Activated gamma-delta T cell treated with anti-CD3 and anti-CD28 coated beads, Interleukin-2, amount 50 U/mL, for 16 hours (primary cell): ENCODE data around the gene KLHL2.
"Not testable (repeated sequence)": the region's sequence is repeated elsewhere in the genome, so short reads cannot be mapped to it uniquely, and the experiment has no call there.

Experiments used
- DNase-seq: peaks from one replicate; pipeline ENCODE4 v3.0.0-alpha.2; 2020; ENCODE audit warnings: low read depth

KLHL2 gene

GRCh38 chr4:165234766-165235165 is 27.4 kb downstream of the KLHL2 start:
- DNase-seq, result no peak

GRCh38 chr4:165236852-165237251 is 29.5 kb downstream of the KLHL2 start:
- not testable (repeated sequence) for DNase-seq

GRCh38 chr4:165238041-165238640 is 30.8 kb downstream of the KLHL2 start:
- not testable (repeated sequence) for DNase-seq

GRCh38 chr4:165240761-165241160 is 33.4 kb downstream of the KLHL2 start:
- DNase-seq, result not testable (repeated sequence)

GRCh38 chr4:165244148-165244547 is 36.8 kb downstream of the KLHL2 start:
- not testable (repeated sequence) for DNase-seq

GRCh38 chr4:165244587-165245186 is 37.3 kb downstream of the KLHL2 start:
- DNase-seq, result not testable (repeated sequence)

GRCh38 chr4:165248102-165248501 is 40.7 kb downstream of the KLHL2 start:
- DNase-seq, result no peak

- not testable (repeated sequence) for DNase-seq
These were observed 41.5 kb downstream of the KLHL2 start for GRCh38 chr4:165248904-165249303.

GRCh38 chr4:165254771-165255170 is 47.4 kb downstream of the KLHL2 start:
- DNase-seq, result not testable (repeated sequence)

GRCh38 chr4:165255439-165255838 is 48.1 kb downstream of the KLHL2 start:
- not testable (repeated sequence) for DNase-seq

GRCh38 chr4:165256074-165256659 is 48.8 kb downstream of the KLHL2 start:
- DNase-seq, result not testable (repeated sequence)

GRCh38 chr4:165259776-165260175 is 52.4 kb downstream of the KLHL2 start:
- DNase-seq, result not testable (repeated sequence)

- DNase-seq, result not testable (repeated sequence)
These were observed 54.9 kb downstream of the KLHL2 start for GRCh38 chr4:165262306-165262705.

GRCh38 chr4:165263466-165263865 is 56.1 kb downstream of the KLHL2 start:
- DNase-seq, result not testable (repeated sequence)

- not testable (repeated sequence) for DNase-seq
These were observed 62.6 kb downstream of the KLHL2 start for GRCh38 chr4:165269931-165270330.

- not testable (repeated sequence) for DNase-seq
These were observed 66.1 kb downstream of the KLHL2 start for GRCh38 chr4:165273443-165273842.

GRCh38 chr4:165275357-165275756 is 68.0 kb downstream of the KLHL2 start:
- not testable (repeated sequence) for DNase-seq

GRCh38 chr4:165279531-165279930 is 72.2 kb downstream of the KLHL2 start:
- DNase-seq, result not testable (repeated sequence)

GRCh38 chr4:165284697-165285096 is 77.3 kb downstream of the KLHL2 start:
- not testable (repeated sequence) for DNase-seq

- DNase-seq, result not testable (repeated sequence)
These were observed 79.4 kb downstream of the KLHL2 start for GRCh38 chr4:165286619-165287340.

- no peak for DNase-seq
These were observed 80.9 kb downstream of the KLHL2 start for GRCh38 chr4:165288226-165288625.

GRCh38 chr4:165288639-165289422 is 81.5 kb downstream of the KLHL2 start:
- no peak for DNase-seq
